Measurements from ENCODE around the gene SLC5A12.

- no peak for TF ChIP-seq GATA3 (IDR thresholded peaks at IDR 0.05; ENCODE audit: low read depth, low read length)
- TF ChIP-seq GATA2 (IDR thresholded peaks at IDR 0.05; ENCODE audit: low read depth, low read length) = no peak
Observed at GRCh38 chr11:26769027-26769426, 47.2 kb upstream of the SLC5A12 start.

All from SH-SY5Y (cell line).